ENCODE data around the gene VCL. TPM values are rescaled to one million over a fixed set of nuclear protein-coding genes. Genes with fewer than 3 reads are reported as not detected.
A peak's percentile ranks its signal among the peaks of the same experiment; 100 is the strongest.

VCL gene
- total RNA-seq, 4 donors from 2014 or later = 99.2 to 120 (median 106) TPM

- Histone ChIP-seq H3K9me3 (no peaks in the 10 kb centered on the region), H3K36me3 (peaks cover 0 to 99% (median 7%) of the 10 kb centered on the region in 3 donors), H3K4me1 (no peaks in the 10 kb centered on the region), H3K27me3 (no peaks in the 10 kb centered on the region), H3K27ac (no peak overlapping the region), H3K4me3 (no peak overlapping the region)
- TF ChIP-seq CTCF (IDR thresholded peaks at IDR 0.05) (no peak), EP300 (IDR thresholded peaks at IDR 0.05) (no peak)
- DNase-seq (ENCODE audit: low spot score in 2 of 2) = no peak
- 88 to 91% methylated on average over 9 of the region's 9 CpGs for WGBS, 2 donors
Observed at GRCh38 chr10:74097776-74098175, 99.9 kb downstream of the VCL start.

- Histone ChIP-seq H3K4me3 (no peak overlapping the region), H3K27ac (no peak overlapping the region), H3K9me3 (no peaks in the 10 kb centered on the region), H3K27me3 (no peaks in the 10 kb centered on the region), H3K36me3 (peaks cover 0 to 99% (median 7%) of the 10 kb centered on the region in 3 donors), H3K4me1 (no peaks in the 10 kb centered on the region)
- no peak for DNase-seq (ENCODE audit: low spot score in 2 of 2)
- 89 to 91% methylated on average over 3 of the region's 3 CpGs for WGBS, 2 donors
- no peak for TF ChIP-seq EP300 (IDR thresholded peaks at IDR 0.05)
- no peak for TF ChIP-seq CTCF (IDR thresholded peaks at IDR 0.05)
- TF ChIP-seq POLR2A (IDR thresholded peaks at IDR 0.05) = no peak
Observed at GRCh38 chr10:74099420-74099819, 101.5 kb downstream of the VCL start.

DNA sequence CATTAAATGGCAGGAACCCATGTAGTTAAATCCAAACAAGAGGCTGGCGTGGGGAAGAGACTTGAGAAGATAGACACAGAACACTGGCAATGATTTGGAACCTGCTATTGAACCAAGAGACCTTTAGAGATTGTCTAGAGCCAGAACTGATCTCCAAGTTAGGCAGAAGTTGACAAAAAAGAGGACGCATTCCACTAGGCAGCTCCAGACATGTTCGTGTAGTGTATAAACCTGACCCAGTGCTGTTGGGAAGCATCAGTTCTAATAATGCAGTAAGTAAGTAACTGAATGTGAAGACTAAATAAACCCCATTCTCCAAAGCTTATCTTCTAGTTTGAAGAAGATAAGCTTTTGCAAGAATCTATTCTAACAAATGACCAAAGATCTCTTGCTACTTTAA lies 101.9 kb downstream of the VCL start:
- H3K27me3 ChIP-seq = no peaks in the 10 kb centered on the region
- DNase-seq (ENCODE audit: low spot score in 2 of 2) = no peak
- H3K4me3 ChIP-seq = no peak overlapping the region
- H3K27ac ChIP-seq = no peak overlapping the region
- no peak for TF ChIP-seq CTCF (IDR thresholded peaks at IDR 0.05)
- TF ChIP-seq EP300 (IDR thresholded peaks at IDR 0.05) = no peak
- no peak for TF ChIP-seq POLR2A (IDR thresholded peaks at IDR 0.05)
- peaks cover 0 to 99% (median 7%) of the 10 kb centered on the region in 3 donors for H3K36me3 ChIP-seq
- 92 to 96% methylated on average over 3 of the region's 3 CpGs for WGBS, 2 donors
- H3K9me3 ChIP-seq = no peaks in the 10 kb centered on the region
- H3K4me1 ChIP-seq = no peaks in the 10 kb centered on the region

- Histone ChIP-seq H3K9me3 (no peaks in the 10 kb centered on the region), H3K27me3 (no peaks in the 10 kb centered on the region), H3K4me3 (no peak overlapping the region), H3K36me3 (peaks cover 8 to 99% (median 11%) of the 10 kb centered on the region in 3 donors), H3K27ac (no peak overlapping the region), H3K4me1 (no peaks in the 10 kb centered on the region)
- TF ChIP-seq CTCF (IDR thresholded peaks at IDR 0.05) (peak in 1 of 5 experiments; percentile 20), EP300 (IDR thresholded peaks at IDR 0.05) (no peak)
- WGBS, 2 donors = 77 to 80% methylated on average over 11 of the region's 11 CpGs
- DNase-seq (ENCODE audit: low spot score in 2 of 2) = no peak
Observed at GRCh38 chr10:74103560-74104258, 105.8 kb downstream of the VCL start.

DNA sequence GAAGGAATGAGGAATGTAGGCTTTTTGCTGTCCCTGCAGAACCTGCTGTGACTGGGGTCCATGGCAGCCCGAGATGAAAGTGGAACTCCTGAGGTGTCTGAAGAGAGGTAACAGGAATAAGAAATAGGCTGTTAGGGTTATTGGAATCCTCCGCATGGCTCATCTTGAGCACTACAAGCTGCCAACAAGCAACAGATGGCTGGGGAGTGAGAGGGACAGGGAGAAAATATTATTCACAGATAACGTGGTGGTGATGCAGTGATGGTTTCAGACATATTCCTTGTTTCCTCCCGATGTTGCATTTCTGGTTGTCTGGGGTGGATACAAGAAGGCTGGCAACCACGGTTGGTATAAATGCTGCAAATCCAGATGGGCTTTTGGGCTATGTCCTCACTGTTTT lies 106.6 kb downstream of the VCL start:
- H3K27me3 ChIP-seq = no peaks in the 10 kb centered on the region
- no peak for TF ChIP-seq CTCF (IDR thresholded peaks at IDR 0.05)
- no peak for TF ChIP-seq EP300 (IDR thresholded peaks at IDR 0.05)
- no peak for TF ChIP-seq POLR2A (IDR thresholded peaks at IDR 0.05)
- WGBS, 2 donors = 82 to 87% methylated on average over 5 of the region's 5 CpGs
- no peak overlapping the region for H3K4me3 ChIP-seq
- no peak for DNase-seq (ENCODE audit: low spot score in 2 of 2)
- H3K9me3 ChIP-seq = no peaks in the 10 kb centered on the region
- peaks cover 8 to 99% (median 11%) of the 10 kb centered on the region in 3 donors for H3K36me3 ChIP-seq
- no peak overlapping the region for H3K27ac ChIP-seq
- no peaks in the 10 kb centered on the region for H3K4me1 ChIP-seq
